Measurements from ENCODE around the gene ARRB1.

GRCh38 chr11:75373201-75373600, 21.7 kb upstream of the ARRB1 start:
- TF ChIP-seq TBP (optimal IDR thresholded peaks at IDR 0.05; ENCODE audit: low read depth, low read length) (no peak), EZH2 (IDR thresholded peaks at IDR 0.05; ENCODE audit: borderline replicate concordance, low read depth, low read length) (no peak), JUN (IDR thresholded peaks at IDR 0.05; ENCODE audit: borderline replicate concordance, low read depth, low read length) (no peak), JUN (CRISPR knock-in tag; IDR thresholded peaks at IDR 0.05; ENCODE audit: borderline replicate concordance) (no peak), NFATC3 (IDR thresholded peaks at IDR 0.05) (no peak), POLR2AphosphoS5 (IDR thresholded peaks at IDR 0.05; ENCODE audit: control insufficient read depth, insufficient read depth, low read depth, low read length) (no peak), POLR3A (IDR thresholded peaks at IDR 0.05; ENCODE audit: borderline replicate concordance, extremely low read depth, insufficient read depth, insufficient read length) (no peak), RBBP5 (IDR thresholded peaks at IDR 0.05; ENCODE audit: borderline replicate concordance, insufficient read depth, low read length, poor library complexity, severe bottlenecking) (no peak), NCOA2 (IDR thresholded peaks at IDR 0.05; ENCODE audit: partially characterized antibody in 2 of 2) (no peak), ZNF507 (tag; conservative IDR thresholded peaks at IDR 0.05) (no peak)
- TF ChIP-seq, protein P1, sequence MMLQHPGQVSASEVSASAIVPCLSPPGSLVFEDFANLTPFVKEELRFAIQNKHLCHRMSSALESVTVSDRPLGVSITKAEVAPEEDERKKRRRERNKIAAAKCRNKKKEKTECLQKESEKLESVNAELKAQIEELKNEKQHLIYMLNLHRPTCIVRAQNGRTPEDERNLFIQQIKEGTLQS (IDR thresholded peaks at IDR 0.05): no peak
- TF ChIP-seq, protein P1 (CRISPR knock-in tag; conservative IDR thresholded peaks at IDR 0.05): no peak
